KBM-7 (cell line): Measurements from ENCODE around the gene DNAJC10.
A peak's percentile ranks its signal among the peaks of the same experiment; 100 is the strongest.
"Not testable (repeated sequence)": the region's sequence is repeated elsewhere in the genome, so short reads cannot be mapped to it uniquely, and the experiment has no call there.

Source experiments
- DNase-seq: peaks from one replicate; pipeline ENCODE4 v3.0.0-alpha.2; 2015
- in situ Hi-C: fragments of 300-500 bp; cut with MboI; formaldehyde crosslinking; loops from 2 replicates; pipeline ENCODE4 v1.14.3; 2020; ENCODE audit warnings: low sequenced_read_pairs, low pct_unique_long_range_greater_than_20kb, mixed read lengths

The DNAJC10 gene

GRCh38 chr2:182718459-182718858 is 2.4 kb downstream of the DNAJC10 start:
- in situ Hi-C loops = no loop called here

DNA sequence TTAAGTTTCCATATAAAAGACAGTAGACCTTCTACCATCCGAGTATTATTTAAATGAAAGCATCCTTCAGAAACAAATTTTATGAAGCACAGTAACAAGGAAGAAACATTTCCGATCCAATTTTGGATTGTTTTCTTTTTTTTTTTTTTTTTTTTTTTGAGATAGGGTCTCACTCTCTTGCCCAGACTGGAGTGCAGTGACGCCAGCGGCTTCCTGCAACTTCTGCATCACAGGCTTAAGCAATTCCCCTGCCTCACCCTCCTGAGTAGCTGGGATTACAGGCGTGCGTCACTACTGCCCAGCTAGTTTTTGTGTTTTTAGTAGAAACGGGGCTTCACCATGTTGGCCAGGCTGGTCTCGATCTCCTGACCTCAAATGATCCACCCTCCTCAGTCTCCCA is 3.1 kb downstream of the DNAJC10 start:
- DNase-seq, in situ Hi-C loops: not testable (repeated sequence)

More at GRCh38 chr2:182718459-182718858, 2.4 kb downstream of the DNAJC10 start:
- DNase-seq = no peak

DNA sequence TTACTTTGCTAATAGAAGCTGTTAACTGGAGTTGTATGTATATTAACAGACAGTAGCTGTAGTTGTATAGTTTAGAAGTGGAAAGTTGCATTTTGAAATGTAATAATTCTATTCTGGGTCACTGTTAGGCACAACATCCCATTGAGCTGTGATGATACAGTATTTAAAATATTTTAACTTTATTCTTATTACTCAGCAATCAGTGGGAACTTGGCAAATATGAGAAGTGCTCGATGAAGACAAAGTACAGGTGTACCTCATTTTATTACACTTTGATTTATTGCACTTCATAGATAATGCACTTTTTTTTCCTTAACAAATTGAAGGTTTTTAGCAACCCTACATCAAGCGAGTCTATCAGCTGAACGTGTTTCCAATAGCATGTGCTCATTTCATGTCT is 8.6 kb downstream of the DNAJC10 start:
- in situ Hi-C loops = no loop called here
- DNase-seq = no peak

- no peak for DNase-seq
Observed at GRCh38 chr2:182726473-182726872, 10.4 kb downstream of the DNAJC10 start.

DNA sequence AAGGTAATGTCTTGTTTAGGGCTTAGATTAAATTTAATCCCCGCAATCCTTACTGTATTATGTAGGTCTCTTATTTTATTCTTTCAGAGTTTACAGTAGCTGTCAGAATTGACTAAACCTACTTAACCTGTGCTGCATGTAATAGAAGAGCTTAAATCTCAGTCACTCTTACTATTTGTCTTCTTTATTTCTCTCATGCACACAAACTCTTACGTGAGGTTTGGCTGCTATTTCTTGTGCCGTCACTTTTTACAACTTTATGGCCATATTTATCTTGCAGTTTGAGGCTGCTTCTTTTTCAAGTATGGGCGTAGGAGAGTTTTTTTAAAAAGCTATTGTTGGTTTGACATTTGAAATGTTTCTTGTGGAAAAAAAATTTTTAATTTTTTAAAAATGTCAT is 12.0 kb downstream of the DNAJC10 start:
- in situ Hi-C loops = no loop called here
- DNase-seq = no peak

More at GRCh38 chr2:182726473-182726872, 10.4 kb downstream of the DNAJC10 start:
- in situ Hi-C loops = no loop called here

GRCh38 chr2:182729710-182730339 is 13.8 kb downstream of the DNAJC10 start:
- in situ Hi-C loops = no loop called here
- DNase-seq = no peak

DNA sequence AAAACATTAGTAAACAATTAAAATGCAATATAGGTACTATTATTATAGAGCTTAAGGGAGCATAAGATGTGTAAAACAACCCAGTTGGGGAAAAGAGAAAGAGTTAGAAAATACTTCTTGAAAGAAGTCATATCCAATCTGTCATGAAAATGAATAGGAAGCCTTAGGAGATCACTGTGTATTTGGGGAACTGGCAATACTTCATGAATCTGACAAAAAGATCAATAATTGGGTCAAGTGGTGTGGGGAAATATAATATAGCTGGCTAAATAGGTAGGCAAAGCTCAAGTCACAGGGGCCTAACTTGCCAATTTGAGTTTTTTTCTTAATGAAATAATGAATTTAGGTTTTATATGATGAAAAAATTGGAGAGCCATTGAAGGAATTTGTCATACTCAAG is 14.4 kb downstream of the DNAJC10 start:
- no peak for DNase-seq
- in situ Hi-C loops = no loop called here

GRCh38 chr2:182732736-182733135 is 16.7 kb downstream of the DNAJC10 start:
- no peak for DNase-seq
- in situ Hi-C loops = no loop called here

DNA sequence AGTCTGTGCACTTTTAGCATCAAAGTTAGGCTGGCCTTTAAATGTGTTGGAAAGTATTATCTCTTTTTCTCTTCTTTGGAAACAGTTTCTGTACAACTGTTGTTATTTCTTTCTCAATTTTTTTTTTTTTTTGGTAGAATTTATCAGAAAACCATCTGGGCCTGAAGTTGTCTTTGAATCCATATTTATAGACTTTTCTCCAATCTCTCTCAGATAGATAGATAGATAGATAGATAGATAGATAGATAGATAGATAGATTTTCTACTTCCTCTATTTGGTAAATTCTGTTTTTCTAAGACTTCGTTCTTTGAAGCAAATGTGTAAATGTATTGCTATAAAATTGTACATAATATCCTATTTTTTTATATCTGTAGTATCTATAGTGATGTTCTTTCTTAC is 17.5 kb downstream of the DNAJC10 start:
- in situ Hi-C loops = no loop called here
- no peak for DNase-seq

DNA sequence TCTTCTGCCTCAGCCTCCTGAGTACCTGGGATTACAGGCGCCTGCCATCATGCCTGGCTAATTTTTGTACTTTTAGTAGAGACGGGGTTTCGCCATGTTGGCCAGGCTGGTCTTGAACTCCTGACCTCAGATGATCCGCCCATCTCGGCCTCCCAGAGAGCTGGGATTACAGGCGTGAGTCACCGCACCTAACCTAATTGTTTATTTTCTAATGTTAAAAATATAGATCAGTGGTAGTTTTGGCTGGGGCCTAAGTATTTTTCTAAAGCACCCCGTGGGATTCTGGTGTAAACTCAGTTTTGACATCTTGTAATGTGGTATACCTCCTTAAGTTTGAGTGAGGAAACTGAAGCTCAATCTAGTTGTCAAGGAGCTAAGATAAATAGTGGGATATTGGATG is 20.8 kb downstream of the DNAJC10 start:
- DNase-seq, in situ Hi-C loops: not testable (repeated sequence)

DNA sequence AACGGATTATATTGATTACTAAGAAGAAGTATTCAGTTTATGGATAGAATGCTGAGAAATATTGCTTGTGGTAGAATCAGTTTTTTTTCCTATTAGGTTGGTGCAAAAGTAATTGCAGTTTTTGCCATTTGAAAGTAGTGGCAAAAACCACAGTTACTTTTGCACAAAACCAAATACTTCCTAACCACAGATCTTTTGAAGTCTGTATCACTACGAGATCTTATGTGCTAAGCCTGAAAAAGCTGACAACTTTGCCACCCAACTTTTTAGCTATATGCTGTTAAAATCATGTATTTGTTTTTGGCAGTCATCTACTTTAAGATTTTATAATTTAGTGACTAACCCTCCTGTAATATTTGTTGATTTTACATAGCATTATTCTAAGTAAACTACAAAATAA is 24.6 kb downstream of the DNAJC10 start:
- DNase-seq = no peak
- in situ Hi-C loops = no loop called here

GRCh38 chr2:182741620-182742019 is 25.6 kb downstream of the DNAJC10 start:
- in situ Hi-C loops = no loop called here
- DNase-seq = no peak

- in situ Hi-C loops = no loop called here
- DNase-seq = no peak
Observed at GRCh38 chr2:182744490-182744889, 28.4 kb downstream of the DNAJC10 start.

- in situ Hi-C loops = no loop called here
- no peak for DNase-seq
Observed at GRCh38 chr2:182745061-182745460, 29.0 kb downstream of the DNAJC10 start.

DNA sequence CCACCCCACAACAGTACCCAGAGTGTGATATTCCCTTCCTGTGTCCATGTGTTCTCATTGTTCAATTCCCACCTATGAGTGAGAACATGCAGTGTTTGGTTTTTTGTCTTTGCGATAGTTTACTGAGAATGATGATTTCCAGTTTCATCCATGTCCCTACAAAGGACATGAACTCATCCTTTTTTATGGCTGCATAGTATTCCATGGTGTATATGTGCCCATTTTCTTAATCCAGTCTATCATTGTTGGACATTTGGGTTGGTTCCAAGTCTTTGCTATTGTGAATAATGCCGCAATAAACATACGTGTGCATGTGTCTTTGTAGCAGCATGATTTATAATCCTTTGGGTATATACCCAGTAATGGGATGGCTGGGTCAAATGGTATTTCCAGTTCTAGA is 29.8 kb downstream of the DNAJC10 start:
- DNase-seq, in situ Hi-C loops: not testable (repeated sequence)

- in situ Hi-C loops = no loop called here
- DNase-seq = no peak
Observed at GRCh38 chr2:182754231-182754630, 38.2 kb downstream of the DNAJC10 start.

DNA sequence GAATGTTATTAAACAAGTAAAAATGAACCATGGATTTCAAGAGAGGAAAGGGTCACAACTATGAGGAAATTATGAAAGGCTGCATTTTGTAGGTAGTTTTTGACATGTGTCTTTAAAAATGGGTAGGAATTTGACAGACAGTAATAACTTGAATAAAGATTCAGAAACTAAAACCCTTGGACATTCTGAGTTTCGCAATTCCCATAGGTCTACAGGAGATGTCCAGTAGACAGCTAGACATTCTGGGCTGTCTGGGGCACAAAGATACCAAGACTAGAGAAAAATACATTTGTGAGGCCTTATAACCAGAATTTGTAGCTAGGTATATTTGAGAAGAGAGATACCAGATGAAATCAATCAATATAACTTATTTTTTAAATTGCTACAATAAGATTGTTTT is 42.3 kb downstream of the DNAJC10 start:
- DNase-seq = no peak
- in situ Hi-C loops = no loop called here

GRCh38 chr2:182761903-182762302 is 45.8 kb downstream of the DNAJC10 start:
- in situ Hi-C loops = no loop called here

DNA sequence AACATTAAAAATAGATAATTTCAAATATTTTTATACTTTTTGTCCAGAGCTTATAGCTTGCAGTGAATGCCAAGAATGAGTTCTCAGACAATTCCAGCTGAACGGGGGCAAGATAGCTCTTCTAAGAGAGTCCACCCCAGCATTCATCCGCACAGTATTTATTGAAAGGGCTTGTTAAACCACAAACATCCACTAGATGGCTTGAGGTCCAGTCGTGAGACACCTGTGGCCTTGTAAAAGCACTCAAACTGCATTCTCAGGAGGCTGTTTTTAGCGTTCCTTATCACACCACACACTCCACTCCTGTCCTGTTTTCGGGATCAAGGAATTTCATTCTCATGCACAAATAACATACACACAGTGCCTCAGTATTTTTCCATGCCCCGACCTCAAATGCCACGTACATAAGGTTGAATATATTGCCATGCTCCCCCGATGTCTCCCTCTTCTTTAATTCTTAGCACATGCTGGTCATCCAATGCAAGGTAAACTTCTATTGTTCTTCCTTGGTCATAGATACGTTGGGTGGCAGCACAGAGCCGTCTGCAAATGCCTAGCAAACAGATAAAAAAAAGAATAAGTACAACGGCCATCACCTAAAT is 47.4 kb downstream of the DNAJC10 start:
- DNase-seq = peak; percentile 32
- in situ Hi-C loops = no loop called here

More at GRCh38 chr2:182761903-182762302, 45.8 kb downstream of the DNAJC10 start:
- DNase-seq = no peak

DNA sequence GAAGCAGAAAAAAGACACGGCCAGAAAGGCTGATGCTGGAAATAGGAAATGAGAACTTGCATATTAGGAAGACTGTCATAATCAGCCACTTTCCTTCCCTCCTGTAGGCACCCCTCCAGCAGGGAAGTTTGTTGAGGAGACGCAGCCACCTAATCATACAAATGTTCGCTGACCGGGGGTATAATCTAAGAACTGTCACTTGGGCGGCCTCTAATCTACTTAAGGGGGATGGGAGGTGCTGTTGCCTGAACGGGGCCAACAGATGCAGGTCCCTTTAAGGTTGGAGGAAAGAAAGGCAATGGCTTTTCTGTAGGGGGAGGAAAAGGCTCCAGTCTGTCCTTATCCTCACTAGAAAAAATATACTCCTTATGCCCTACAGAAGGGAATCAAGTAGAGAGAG is 50.6 kb downstream of the DNAJC10 start:
- in situ Hi-C loops = no loop called here
- no peak for DNase-seq

DNA sequence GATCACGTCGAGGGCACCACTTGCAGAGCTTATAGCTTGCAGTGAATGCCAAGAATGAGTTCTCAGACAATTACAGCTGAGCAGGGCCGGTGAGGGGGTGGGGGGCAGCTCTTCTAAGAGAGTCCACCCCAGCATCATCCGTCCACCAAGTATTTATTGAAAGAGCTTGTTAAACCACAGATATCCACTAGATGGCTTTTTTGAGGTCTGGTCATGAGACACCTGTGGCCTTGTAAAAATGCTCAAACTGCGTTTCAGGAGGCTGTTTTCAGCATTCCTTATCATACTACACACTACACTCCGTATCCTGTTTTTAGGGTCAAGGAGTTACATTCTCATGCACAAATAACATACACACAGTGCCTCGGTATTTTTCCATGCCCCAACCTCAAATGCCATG is 51.5 kb downstream of the DNAJC10 start:
- peak; percentile 15 for DNase-seq
- in situ Hi-C loops = no loop called here
